GM18907 (cell line): Measurements from ENCODE around the gene TEX13D.
A peak's percentile ranks its signal among the peaks of the same experiment; 100 is the strongest.

ENCODE experiments used
- ATAC-seq: cut with Tn5 transposase; IDR thresholded peaks from one replicate; pipeline ENCODE4 v1.9.1; 2021; ENCODE audit warnings: mild to moderate bottlenecking, moderate library complexity; ENCODE audit not compliant: unreplicated experiment

TEX13D gene

GRCh38 chrX:124347242-124347641 is 14.8 kb downstream of the TEX13D start:
- ATAC-seq: no peak

- ATAC-seq: no peak
Observed at GRCh38 chrX:124348182-124348581, 15.7 kb downstream of the TEX13D start.

GRCh38 chrX:124348885-124349453 is 16.5 kb downstream of the TEX13D start:
- ATAC-seq: no peak

- no peak for ATAC-seq
Observed at GRCh38 chrX:124354648-124355047, 22.2 kb downstream of the TEX13D start.

GRCh38 chrX:124358800-124359383 is 26.4 kb downstream of the TEX13D start:
- peak; percentile 67 for ATAC-seq

- ATAC-seq: no peak
Observed at GRCh38 chrX:124362072-124362471, 29.6 kb downstream of the TEX13D start.

- no peak for ATAC-seq
Observed at GRCh38 chrX:124362761-124363160, 30.3 kb downstream of the TEX13D start.

- no peak for ATAC-seq
Observed at GRCh38 chrX:124369722-124370121, 37.3 kb downstream of the TEX13D start.

- ATAC-seq: no peak
Observed at GRCh38 chrX:124373348-124373747, 40.9 kb downstream of the TEX13D start.

GRCh38 chrX:124378643-124379042 is 46.2 kb downstream of the TEX13D start:
- ATAC-seq: no peak

GRCh38 chrX:124383354-124383753 is 50.9 kb downstream of the TEX13D start:
- ATAC-seq: no peak

- no peak for ATAC-seq
Observed at GRCh38 chrX:124386401-124386800, 53.9 kb downstream of the TEX13D start.
